ENCODE results near the gene SLAMF1.
"Not testable (repeated sequence)": the region's sequence is repeated elsewhere in the genome, so short reads cannot be mapped to it uniquely, and the experiment has no call there.

SLAMF1 gene

DNA sequence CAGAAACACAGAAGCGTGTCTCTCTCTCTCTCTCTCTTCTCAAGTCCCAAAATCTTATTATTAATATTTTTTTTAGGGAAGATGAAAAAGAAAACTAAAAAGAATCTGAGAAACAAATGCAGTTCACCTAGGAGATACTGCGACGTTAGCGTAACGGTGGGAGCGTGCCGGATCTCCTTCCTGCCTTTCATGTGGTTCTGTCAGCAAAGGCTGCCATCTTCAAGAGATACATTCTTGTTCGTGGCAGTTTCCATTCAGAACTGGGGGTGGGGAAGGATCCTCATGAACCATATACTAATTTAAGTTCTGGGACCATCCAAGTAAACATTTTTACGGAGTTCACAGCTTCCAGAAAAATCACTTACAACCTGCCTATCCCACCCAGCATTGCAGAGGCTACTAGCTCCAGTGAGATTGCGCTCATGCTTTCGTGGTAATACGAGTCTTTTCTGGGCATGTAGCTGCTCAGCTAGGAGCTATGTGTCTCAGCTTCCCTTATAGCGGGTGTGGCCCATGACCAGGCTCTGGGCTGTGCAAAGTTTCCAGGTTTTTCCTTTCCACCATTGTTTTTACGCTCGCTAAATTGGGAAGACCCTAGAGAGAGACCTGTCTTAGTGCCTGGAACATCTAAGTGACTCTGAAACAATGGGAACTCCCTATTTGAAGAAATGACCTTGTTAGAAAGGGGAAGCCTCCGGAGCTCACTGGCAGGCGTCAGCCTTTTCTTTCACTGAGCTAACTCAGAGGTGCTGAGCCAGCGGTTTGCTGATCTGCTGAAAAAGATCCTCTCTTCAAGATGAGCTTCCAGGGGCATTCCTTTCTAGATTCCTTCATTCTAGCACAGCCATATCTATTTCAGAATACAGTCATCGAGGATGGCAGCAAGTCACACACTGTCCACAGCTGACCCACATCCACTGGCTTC lies 17.3 kb downstream of the SLAMF1 start:
- Histone ChIP-seq H3K9me3 (no peaks in the 10 kb centered on the region), H3K27me3 (no peaks in the 10 kb centered on the region), H3K4me3 (ENCODE audit: low read depth in 1 of 2, low read length in 1 of 2) (no peak overlapping the region), H3K4me1 (ENCODE audit: control insufficient read depth in 1 of 2, insufficient read depth in 1 of 2, low read depth in 1 of 2, low read length in 1 of 2) (peaks cover 13 to 14% of the 10 kb centered on the region in 2 experiments), H3K36me3 (no peaks in the 10 kb centered on the region), H3K27ac (no peak overlapping the region)
- TF ChIP-seq, protein P1, sequence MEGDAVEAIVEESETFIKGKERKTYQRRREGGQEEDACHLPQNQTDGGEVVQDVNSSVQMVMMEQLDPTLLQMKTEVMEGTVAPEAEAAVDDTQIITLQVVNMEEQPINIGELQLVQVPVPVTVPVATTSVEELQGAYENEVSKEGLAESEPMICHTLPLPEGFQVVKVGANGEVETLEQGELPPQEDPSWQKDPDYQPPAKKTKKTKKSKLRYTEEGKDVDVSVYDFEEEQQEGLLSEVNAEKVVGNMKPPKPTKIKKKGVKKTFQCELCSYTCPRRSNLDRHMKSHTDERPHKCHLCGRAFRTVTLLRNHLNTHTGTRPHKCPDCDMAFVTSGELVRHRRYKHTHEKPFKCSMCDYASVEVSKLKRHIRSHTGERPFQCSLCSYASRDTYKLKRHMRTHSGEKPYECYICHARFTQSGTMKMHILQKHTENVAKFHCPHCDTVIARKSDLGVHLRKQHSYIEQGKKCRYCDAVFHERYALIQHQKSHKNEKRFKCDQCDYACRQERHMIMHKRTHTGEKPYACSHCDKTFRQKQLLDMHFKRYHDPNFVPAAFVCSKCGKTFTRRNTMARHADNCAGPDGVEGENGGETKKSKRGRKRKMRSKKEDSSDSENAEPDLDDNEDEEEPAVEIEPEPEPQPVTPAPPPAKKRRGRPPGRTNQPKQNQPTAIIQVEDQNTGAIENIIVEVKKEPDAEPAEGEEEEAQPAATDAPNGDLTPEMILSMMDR (IDR thresholded peaks at IDR 0.05) = no peak

DNA sequence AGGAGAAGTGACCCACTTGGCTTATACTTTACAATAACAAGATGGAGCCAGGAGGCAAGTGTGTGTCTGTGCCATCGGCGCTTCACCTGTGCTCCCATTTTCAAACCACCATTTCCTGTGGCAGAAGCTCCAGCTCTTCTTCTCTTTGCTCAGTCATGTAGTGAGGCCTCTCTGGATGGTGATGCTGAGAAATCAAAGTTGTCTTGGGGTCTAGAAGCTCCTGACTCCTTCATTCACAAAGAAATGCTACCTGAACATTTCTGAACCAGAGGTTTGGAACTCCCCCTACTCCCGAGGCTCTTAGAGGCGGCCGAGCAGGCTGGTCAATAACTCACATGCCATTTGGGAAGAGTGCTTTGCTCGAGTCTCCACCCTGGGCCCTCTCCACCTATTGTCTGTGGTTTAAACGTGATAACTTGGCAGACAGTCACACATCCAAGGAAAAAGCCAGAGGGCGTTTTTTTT lies 18.0 kb downstream of the SLAMF1 start:
- H3K27ac ChIP-seq = no peak overlapping the region

DNA sequence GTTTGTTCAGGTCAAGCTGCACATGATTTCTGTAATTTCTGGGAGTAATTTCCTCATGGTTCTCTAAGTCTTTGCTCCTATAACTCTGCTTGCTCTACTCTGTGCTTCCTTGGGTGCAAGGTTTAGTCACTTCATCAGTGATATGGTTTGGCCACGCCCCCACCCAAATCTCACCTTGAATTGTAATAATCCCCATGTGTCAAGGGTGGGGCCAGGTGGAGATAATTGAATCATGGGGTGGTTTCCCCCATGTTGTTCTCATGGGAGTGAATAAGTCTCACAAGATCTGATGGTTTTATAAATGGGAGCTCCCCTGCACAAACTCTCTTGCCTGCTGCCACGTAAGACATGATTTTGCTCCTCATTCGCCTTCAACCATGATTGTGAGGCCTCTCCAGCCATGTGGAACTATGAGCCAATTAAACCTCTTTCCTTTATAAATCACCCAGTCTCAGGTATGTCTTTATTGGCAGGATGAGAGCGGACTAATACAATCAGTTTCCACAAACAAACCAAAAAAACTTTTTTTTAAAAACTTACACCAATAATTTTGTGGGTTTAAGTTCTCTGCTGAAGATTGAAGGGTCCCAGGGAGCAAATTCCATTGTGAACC lies 19.1 kb downstream of the SLAMF1 start:
- H3K27me3 ChIP-seq; H3K36me3 ChIP-seq; H3K4me3 ChIP-seq (ENCODE audit: low read depth in 1 of 2, low read length in 1 of 2); H3K9me3 ChIP-seq; H3K27ac ChIP-seq: not testable (repeated sequence)
- peaks cover 13 to 14% of the 10 kb centered on the region in 2 experiments for H3K4me1 ChIP-seq (ENCODE audit: control insufficient read depth in 1 of 2, insufficient read depth in 1 of 2, low read depth in 1 of 2, low read length in 1 of 2)

More for the DNA sequence above, 18.0 kb downstream of the SLAMF1 start:
- peaks cover 13 to 14% of the 10 kb centered on the region in 2 experiments for H3K4me1 ChIP-seq (ENCODE audit: control insufficient read depth in 1 of 2, insufficient read depth in 1 of 2, low read depth in 1 of 2, low read length in 1 of 2)
- no peaks in the 10 kb centered on the region for H3K27me3 ChIP-seq
- H3K36me3 ChIP-seq = no peaks in the 10 kb centered on the region
- TF ChIP-seq, protein P1 (IDR thresholded peaks at IDR 0.05) = no peak
- no peaks in the 10 kb centered on the region for H3K9me3 ChIP-seq
- no peak overlapping the region for H3K4me3 ChIP-seq (ENCODE audit: low read depth in 1 of 2, low read length in 1 of 2)

DNA sequence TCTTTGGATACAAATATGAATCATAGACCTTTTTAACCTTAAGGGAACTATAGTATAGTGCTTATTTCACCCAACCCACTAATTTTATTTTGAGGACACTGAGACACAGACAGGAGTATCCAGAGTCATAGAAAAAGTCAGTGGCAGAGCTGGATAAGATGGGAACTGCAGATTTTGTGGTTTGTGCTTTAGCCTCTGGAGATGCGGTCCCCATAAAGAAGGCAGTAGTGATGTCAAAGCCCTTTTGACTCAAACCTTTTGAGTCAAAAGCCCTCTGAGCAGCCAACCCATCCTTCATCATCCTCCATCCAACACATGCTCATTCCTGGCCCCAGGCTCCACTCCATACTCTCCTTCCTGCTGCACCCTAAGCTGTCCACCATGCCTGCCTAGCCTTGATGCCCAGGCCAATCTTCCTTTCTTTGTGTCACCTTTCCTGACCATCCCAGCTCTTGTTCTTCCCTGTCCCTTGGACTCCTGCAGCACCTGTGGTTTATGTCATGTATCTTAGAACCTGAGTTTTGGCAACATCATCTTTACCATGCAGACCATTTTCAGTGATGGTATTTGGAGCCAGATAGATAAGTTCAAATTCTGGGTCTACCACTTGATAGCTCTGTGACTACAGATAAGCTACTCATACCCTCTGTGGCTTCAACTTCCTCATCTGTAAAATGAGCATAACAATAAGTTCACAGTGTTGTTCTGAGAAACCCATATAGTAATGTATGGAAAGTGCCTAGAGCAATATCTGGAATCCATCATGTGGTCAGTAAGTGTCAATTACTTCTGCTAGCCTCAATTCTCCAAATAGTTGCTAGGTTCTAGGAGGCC lies 20.1 kb downstream of the SLAMF1 start:
- Histone ChIP-seq H3K4me1 (ENCODE audit: control insufficient read depth in 1 of 2, insufficient read depth in 1 of 2, low read depth in 1 of 2, low read length in 1 of 2) (peaks cover 13 to 14% of the 10 kb centered on the region in 2 experiments), H3K27ac (no peak overlapping the region)

DNA sequence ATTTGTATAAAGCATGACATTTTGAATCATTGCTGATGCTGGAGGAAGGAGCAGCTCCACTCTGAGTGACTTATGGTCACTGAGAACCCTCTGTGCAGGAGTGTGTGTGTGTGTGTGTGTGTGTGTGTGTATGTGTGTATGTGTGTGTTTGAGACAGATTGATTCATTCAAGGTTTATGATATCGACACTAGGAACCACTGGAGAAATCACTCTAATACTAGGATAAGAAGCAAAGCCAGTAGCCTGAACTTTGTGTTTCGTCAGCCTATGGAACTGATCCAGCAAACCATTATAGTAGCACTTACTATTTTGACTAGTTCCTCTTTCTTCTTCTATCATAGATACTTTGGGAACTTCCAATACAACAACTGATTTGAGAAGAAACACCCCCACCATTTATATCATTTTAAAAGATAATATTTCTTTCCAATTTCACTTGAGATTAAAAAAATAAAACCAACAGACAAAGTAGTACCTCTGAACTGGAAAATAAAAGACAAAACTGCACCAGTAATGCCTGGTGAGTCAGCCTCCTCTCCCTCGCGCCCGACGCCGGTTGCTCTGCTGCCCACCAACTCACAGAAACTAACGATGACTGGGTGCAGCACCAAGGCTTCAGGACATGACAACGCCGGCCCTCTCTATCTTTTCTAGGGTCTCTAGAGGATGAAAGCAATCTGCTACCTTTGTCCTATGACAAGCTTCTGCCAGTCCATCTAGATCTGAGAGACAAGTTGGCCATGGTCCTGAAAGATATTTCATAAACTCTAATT lies 20.9 kb downstream of the SLAMF1 start:
- Histone ChIP-seq H3K9me3 (no peaks in the 10 kb centered on the region), H3K27me3 (no peaks in the 10 kb centered on the region), H3K27ac (no peak overlapping the region), H3K4me1 (ENCODE audit: control insufficient read depth in 1 of 2, insufficient read depth in 1 of 2, low read depth in 1 of 2, low read length in 1 of 2) (peaks cover 13 to 14% of the 10 kb centered on the region in 2 experiments), H3K4me3 (ENCODE audit: low read depth in 1 of 2, low read length in 1 of 2) (no peak overlapping the region), H3K36me3 (no peaks in the 10 kb centered on the region)
- TF ChIP-seq, protein P1 (IDR thresholded peaks at IDR 0.05) = no peak

More for the DNA sequence above, 20.1 kb downstream of the SLAMF1 start:
- H3K36me3 ChIP-seq = no peaks in the 10 kb centered on the region
- TF ChIP-seq, protein P1 (IDR thresholded peaks at IDR 0.05) = no peak
- H3K4me3 ChIP-seq (ENCODE audit: low read depth in 1 of 2, low read length in 1 of 2) = no peak overlapping the region
- H3K9me3 ChIP-seq = no peaks in the 10 kb centered on the region
- H3K27me3 ChIP-seq = no peaks in the 10 kb centered on the region

All from neutrophil (primary cell).